GM18505 (cell line): ENCODE data around the gene CLBA1.
A peak's percentile ranks its signal among the peaks of the same experiment; 100 is the strongest.

Experiments
- ATAC-seq: cut with Tn5 transposase; IDR thresholded peaks from one replicate; pipeline ENCODE4 v1.9.1; 2021; ENCODE audit not compliant: unreplicated experiment
- POLR2A ChIP-seq: IDR thresholded peaks from 4 replicates; pipeline ENCODE4 v1.6.1; 2011; ENCODE audit warnings: borderline replicate concordance; ENCODE audit not compliant: insufficient read depth, insufficient read length; ENCODE audit errors: extremely low read depth

Gene CLBA1

DNA sequence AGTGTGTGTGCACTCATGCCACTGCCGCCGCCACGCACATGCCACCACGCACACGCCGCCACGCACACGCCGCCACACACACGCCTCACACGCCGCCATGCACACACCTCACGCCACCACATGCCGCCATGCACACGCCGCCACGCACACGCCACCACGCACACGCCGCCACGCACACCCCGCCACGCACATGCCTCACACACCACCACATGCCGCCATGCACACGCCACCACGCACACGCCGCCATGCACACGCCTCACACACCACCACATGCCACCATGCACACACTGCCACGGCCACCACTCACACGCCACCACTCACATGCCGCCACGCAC, 6.3 kb downstream of the CLBA1 start:
- TF ChIP-seq POLR2A = no peak
- ATAC-seq = no peak

DNA sequence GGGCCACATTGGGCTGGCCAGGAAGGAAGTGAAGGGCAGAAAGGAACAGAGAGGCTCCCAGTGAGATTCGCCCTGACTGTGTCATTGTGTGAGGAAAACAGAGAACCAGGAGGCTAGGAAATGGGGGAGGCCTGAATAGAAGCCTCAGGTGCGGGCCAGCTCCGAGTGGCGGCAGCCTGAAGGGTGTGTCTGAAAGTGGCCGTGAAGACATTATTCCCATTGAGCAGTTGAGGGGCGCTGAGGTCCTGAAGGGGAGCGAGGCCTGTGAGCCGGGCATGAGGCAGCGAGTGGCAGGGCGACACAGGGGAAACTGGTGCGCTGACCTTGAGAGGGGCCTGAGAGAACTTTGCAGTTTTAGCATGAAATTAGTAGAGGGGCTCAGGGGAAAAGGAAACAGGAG, 6.9 kb downstream of the CLBA1 start:
- ATAC-seq = no peak
- TF ChIP-seq POLR2A = no peak

DNA sequence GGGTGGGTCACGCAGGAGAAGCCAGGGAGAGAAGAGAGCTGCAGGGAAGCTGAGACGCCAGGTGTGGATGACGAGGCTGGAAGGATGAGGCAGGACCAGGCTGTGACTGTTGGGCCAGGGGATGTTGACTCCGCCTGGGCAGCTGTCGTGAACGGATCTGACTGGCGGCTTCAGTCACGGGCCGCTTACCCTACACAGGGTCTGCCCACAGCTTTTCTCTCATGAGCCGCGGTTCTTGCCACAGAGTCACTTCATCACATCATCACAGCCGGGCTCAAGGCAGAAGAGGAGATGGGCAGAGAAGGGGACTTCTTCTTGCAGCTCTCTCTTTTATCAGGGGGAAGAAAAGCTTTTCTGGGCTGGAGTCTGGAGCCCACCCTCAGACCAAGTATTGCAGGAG, 7.7 kb downstream of the CLBA1 start:
- TF ChIP-seq POLR2A = no peak
- no peak for ATAC-seq

DNA sequence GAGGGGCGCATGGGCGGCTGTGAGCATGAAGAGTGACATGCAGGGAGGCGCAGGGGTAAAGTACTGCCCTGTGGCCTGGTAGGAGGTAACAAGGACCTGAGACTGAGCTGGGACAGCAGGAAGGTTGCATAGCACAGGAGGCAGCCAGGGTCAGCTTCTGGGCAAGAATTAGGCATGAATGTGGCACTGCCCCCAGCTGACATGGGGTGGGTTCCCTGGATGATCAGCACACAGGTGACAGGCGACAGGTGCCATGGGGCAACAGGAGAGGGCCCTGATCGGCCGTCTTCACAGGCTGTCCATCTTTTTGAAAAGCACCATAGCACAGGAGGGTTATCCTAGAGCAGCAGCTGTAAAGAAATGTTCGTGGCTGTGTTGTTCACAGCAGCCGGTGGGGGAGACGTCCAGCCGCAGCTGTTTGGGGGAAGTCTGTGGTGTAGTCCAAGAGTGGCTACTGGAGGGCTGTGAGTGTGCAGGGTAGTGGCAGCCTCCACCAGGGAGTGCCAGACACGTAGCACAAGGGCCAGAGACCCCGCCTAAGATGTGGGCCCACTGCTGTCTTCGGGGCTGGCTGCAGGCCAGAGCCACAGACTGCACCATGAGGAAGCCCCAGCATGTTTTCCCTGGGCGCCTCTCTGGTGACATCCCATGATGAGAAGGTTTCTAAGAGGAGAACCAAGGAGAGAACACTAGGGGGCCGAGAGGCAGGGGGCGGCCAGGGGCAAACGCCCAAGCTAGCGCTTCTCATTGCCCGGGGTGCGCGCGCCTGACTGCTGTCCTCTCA, 8.4 kb downstream of the CLBA1 start:
- ATAC-seq = no peak
- TF ChIP-seq POLR2A = no peak

DNA sequence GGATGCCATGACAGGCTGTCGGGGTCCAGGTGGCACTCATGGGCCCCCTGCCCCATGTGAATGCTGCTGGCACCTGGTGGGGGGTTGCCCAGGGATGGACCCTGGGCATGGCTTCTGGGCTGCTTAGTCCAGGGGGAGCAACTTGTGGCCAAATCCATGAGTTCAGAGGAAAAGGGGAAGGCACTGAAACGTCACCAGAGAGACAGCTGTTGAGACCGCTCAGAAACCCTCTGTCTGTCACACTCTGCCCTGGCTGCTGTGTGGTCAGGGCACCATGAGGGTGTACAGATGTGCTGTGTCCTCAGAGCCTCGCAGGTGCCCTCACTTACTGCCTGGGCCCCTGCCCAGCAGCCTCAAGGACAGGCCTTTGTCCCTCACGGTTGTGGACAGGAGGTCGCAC, 9.4 kb downstream of the CLBA1 start:
- ATAC-seq = no peak
- TF ChIP-seq POLR2A = no peak

DNA sequence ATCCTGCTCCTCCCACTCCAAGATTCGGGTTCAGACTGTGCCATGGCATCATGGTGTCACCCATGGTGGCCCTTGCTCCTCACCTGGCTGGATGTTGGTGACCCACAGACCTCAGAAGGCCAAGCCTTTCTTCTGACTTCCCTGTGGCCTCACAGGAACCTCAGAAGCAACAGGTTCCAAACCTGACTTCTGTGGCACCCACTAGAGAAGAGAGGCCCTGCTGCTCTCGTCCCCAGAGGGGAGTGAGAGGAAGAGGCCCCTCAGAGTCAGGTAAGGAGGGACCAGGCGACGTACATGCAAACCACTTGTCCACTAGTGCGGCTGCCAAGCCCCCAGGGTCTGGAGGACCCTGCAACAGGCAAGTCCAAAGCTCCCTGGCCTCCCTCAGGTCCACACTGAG, 10.4 kb downstream of the CLBA1 start:
- TF ChIP-seq POLR2A = no peak

DNA sequence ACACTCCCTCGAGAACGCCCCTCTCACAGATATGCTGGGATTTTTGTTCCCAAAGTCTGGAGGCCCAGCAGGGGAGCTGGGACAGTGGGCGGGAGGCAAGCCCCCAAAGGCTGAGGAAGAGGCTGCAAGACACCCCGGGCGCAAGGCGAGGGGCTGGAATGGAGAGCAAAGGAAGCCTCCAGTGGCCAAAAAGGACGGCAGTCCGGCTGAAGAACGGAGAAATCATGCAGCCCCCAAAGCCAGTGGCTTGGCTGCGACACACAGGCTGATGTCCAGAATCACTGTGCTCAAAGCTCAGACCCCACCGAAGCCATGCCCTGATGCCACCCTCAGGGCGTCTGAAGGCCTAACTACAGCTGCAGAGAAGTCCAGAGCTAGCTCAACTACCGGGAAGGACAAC, 10.9 kb downstream of the CLBA1 start:
- TF ChIP-seq POLR2A = no peak
- ATAC-seq = no peak

More for the DNA sequence above, 10.4 kb downstream of the CLBA1 start:
- ATAC-seq = no peak

DNA sequence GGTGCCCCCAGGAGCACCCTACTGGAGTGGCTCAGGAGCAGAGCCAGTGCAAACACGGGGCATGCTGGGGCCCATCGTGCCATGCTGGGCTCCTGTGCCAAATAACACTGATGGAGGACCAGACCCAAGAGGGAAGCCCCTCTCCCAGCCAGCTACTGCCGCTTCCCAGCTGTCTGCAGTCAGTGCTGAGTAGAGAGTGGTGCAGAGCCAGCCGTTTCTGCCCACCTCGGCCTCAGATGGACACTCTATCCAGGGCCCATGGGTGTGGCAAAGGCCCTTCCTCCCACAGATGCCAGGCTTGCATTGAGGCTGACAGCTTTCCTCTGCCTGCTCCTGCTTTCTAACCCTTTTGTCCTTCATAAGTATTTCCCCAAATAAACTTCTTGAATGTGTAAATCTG, 13.2 kb downstream of the CLBA1 start:
- no peak for ATAC-seq
- TF ChIP-seq POLR2A = no peak

DNA sequence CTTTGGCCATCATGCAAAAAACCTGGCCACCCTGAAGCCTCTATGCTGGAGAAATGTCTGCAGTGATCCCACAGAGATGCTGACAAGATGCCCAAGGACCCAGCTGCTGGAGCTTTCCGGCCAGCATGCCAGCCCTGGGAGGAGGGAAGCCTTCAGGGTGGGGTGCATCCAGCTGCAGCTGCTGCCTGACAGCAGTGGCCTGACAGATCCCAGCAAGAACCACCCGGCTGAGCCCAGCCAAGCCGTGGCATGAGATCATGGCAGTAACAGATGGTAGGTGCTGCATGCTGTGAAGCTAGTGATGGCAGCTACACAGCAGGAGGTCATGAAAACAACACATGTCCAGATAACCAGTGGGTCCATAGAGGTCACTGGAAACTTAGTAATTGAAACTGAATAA, 13.8 kb downstream of the CLBA1 start:
- no peak for TF ChIP-seq POLR2A
- no peak for ATAC-seq

DNA sequence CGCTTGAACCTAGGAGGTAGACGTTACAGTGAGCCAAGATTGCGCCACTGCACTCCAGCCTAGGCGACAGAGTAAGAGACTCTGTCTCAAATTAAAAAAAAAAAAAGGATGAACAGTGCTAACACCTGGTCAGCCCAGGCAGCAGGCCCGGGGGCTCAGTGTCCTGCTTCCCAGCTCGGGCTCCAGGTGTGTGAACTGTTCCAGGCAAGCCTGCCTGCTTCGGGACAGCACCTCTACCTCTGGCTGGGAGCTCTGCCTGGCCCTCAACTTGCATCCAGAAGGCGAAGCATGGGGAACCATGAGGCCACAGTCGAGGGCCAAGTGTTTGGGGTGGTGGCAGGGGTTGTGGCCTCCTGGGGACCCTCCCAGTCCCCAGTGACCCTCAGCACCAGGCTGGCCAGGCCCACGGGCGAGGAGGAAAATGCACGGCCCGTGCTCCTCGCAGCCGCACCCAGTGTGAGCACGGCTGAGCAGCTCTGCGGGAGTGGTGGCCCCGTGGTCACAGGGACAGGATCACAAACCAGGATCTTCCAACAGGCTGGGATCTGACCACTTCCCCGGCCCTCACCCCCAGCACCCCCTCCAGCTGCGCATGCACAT, 19.8 kb downstream of the CLBA1 start:
- no peak for TF ChIP-seq POLR2A
- ATAC-seq = no peak

DNA sequence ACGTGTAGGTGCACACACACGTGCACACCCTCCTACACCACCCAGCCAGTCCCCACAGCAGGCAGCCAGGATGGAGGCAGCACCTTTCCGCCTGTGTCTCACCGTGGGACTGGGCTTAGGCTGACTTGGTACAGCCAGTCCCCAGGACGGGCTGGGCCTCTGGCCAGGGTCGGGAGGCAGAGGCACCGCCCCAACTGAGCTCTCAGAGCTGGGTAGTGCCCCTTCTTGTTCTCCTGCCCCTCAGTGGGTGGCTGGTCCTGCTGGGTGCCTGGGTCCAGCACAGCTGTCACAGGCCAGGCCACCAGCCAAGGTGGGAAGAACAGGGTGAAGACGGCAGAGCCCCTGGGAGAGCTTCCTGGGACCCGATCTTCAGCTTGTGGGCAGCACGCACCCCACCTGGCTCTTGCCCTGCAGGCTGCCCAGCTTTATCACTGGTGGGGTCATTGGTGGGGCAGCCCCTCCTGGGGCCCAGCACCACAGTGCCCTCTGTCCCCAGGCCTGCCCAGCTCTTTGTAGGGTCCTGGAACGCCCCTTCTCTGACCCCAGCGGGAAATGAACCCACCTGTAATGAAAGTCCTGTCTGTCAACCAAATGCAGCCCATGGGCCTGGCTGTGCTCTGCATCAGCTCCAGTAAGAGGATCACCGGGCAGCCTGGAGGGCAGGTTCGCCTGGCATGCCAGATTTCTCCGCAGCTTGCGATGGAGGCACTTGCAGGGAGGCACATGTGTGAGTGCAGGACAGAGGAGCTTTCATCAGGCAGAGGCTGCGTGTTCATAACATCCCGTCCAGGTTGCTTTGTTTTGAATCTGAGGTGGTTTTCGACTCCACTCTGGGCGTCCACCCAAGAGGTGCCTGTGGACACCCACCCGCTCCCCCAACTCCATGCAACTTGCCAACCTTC, 20.6 kb downstream of the CLBA1 start:
- TF ChIP-seq POLR2A = peak; percentile 6
- ATAC-seq = no peak

DNA sequence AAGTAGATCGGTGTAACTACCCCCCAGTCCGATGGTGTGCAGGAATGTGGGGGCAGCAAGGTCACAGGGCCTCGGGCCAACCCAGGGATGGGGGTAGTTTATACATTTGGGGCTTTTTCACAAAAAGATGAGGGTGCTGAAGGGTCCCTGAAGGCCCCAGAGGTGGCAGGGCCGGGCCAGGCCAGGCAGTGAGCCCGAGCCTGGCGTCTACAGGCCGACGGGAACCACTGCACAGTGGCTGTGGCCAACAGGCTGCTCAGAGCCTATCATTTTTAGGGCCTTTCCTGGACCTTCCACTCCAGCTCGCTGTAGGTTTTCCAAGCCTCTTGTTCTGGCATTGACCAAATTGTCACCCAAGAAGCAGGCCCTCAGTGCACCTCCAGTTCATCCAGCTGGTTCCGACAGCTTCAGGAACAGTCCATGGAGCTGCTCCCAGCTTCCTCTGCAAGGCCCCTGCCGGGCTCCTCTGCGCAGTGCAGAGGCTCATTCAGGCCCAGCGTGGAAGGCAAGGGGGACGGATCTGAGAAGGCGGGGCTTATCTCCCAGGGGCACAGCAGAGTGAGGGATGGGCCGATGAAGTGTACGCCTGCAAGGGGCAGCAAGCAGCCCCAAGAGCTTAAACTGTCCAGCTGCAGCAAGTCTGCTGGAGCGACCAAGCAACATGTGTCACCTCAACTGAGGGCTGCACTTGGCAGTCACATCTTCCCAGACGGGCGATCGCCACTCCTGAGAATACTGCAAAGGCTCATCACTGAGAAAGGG, 21.4 kb downstream of the CLBA1 start:
- ATAC-seq = no peak
- TF ChIP-seq POLR2A = no peak

DNA sequence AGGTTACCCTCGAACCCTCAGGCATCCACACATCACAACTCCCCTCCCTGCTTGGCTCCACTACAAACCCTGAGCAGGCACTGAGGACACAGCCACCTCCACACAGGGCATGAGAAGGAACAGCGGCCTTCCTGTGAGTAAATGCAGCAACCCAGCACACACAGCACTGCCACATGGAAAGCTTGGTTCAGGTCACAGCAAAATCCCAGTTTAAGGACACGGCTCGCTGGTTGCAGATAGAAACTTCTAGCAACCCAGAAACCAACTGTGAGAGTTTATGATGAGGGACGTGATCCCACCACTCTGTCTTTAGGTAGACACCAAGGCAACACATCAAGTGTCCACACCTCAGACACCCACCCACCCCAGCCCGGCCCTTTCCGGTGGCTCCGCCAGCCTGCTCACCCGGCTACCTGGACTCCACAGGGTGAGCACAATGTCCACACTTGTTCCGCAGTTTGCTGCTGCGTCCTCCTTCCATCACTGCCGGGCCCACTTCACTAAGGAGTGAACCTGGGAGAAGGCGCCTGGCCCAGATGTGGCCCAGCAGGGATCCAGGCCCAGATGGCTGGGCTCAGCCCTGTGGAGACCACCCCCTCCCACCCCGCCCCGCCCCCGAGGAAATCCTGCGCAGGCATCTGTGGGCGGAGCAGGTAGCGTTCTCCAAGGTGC, 22.1 kb downstream of the CLBA1 start:
- ATAC-seq = no peak
- TF ChIP-seq POLR2A = no peak

DNA sequence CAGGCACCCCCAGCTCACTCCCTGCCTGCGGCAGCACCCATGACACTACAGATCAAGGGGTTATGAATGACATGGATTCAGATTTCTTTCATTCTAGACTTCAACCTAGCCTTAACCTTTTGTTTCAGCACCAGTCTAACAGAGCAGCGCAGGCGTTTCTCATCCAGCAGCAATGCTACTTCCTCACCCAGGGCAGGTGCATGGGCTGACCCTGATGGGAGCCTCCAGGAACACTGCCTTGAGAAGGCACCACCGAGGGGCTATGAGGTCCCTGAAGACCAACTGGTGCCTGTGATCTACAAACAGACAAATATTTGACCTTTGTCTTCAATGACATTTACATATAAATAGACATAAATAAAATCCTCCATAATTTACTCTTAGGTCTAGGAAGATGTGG, 24.5 kb downstream of the CLBA1 start:
- no peak for ATAC-seq

More for the DNA sequence above, 24.5 kb downstream of the CLBA1 start:
- TF ChIP-seq POLR2A = no peak
